GM19452 (cell line): Measurements from ENCODE around the gene NELL1.

Experiments used
- ATAC-seq: cut with Tn5 transposase; IDR thresholded peaks from one replicate; pipeline ENCODE4 v1.9.1; 2021; ENCODE audit not compliant: unreplicated experiment

The NELL1 gene

DNA sequence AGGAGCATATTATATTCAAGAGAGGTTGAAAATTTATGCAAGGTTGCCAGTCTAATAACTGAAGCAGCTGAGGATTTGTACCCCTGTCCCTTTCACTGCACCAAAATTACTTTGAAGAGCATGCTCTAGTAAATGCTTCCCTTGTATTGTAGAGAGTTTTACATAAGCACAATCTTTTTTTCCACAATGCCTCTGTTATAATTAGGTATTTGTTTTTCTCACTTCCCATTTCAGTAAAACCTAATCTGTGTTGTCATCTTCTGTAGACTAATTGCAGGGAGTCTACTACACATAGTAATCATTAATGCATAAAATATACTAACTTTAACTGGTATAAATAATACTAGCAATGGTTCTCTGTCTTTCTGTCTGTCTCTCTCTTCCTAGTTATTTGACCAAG, 805.1 kb downstream of the NELL1 start:
- no peak for ATAC-seq

DNA sequence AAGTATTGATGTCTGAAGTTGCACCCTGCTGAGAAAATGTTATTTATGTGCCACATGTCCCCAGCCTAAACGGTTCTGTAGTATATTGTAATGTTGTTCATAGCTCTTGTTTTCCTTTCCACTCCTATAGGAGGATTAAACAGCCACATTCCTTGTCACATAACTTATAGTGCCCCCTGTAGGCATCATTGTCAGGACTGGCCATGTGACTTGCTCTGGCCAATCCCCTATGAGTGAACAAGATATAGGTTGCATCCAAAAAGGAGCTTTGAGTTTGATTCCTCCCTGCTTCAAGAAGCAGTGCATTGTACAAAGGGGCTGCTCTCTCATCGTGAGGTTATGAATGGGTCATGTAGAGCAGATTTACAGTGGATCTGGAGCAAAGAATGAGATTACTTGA, 805.9 kb downstream of the NELL1 start:
- ATAC-seq: no peak

DNA sequence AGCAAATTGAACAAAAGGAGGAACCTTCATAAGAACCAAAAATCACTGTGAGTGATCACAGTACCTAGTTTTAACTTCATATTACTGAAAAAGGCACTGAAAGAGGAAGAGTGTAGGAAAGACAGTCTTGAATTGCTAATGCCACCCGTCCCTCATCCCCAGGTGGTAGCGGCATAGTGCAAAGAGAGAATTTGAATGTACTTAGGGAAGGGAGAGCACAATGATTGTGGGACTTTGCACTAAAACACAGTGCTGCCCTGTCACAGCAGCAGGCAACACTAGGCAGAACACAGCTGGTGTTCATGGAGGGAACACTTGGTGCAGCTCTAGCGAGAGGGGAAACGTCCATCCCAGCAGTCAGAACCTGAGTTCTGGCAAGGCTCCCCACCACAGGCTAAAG, 807.2 kb downstream of the NELL1 start:
- no peak for ATAC-seq

DNA sequence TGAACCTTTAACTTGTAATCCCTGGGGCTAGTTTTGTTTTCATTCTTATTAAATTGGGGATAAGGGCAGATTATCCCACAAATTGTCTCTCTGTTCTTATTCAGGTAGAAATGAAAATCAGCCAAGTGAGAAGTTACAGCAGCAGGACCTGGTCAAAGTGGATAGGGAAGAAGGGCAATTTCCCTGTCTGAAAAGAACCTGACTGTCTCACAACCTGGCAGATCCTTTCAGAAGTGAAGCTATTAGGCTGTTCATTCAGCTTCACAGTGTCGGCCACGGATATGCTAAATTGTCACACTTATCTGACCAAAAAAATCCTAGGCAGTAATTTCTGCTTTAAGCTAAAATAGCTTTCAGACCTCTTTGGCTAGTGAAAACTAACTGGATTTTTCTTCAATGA, 810.9 kb downstream of the NELL1 start:
- no peak for ATAC-seq

DNA sequence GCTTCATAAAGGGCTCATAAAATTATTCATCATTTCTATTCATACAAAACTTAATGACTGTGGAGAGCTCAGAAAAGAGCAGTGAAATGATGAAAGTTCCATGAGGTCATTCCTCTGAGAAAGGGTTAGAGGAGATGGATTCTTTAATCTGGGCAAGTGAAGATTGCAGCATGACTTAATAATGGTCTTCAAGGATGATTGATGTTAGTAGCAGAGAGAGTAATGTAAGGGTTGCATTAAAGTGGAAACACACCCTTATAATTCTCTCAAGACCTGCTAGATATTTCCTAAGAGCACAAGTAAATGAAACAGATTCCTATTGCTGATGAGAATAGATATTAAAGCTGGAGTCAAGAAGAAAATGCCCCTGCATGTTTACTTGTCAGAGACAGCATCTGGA, 811.9 kb downstream of the NELL1 start:
- no peak for ATAC-seq

DNA sequence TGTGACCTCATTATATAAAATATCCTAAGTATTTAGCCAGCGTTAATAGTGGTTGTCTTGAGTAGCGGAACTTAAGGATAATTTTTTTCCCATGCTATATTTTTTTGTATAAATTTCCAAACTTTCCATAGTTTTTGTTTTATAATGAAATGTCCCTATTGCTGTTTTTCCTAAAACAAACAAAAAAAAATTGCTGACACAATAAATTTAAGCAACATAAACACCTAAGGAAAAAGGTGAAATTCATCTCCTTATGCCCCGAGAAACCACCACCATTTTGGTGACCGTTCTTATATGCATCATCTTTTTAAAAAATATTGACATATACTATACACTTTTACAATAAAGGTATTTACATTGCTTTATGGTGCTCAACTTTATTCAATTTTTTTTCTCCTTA, 814.7 kb downstream of the NELL1 start:
- no peak for ATAC-seq

DNA sequence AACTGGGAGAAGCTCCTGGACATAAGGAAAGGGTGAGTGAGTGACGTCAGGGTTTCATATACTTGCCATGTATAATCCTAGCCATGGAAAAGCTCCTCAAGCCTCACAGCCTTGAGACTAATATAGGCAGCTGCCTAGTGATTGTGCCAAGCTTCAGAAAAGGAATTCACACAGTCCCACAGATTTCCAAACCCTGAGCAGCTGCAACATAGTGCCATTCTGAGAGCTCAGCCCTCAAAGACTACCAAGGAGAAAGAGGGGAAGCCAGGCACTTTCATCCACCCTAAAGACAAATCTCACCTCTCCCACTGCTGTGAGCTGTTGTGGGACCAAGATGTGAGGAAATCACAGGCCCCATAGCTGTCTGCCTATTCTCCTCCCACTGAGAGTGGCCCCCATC, 815.6 kb downstream of the NELL1 start:
- no peak for ATAC-seq

DNA sequence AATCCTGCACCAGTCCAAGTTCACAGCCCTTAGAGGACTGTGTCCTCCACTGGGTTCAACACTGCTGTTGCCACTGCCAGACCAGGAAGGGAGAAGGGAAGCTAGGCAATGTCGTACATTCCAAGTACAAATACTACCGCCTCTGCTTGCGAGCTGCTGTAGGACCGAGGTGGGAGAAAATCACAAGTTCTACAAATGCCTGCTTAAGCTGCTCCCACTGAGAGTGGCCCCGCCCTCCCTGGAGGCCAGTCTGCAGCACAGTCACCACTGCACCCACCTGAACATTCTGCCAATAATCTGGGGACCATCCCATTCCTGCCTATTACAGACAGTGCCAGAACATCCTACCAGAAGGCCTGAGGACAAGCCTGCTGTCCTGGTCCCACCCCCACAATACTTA, 816.0 kb downstream of the NELL1 start:
- no peak for ATAC-seq

DNA sequence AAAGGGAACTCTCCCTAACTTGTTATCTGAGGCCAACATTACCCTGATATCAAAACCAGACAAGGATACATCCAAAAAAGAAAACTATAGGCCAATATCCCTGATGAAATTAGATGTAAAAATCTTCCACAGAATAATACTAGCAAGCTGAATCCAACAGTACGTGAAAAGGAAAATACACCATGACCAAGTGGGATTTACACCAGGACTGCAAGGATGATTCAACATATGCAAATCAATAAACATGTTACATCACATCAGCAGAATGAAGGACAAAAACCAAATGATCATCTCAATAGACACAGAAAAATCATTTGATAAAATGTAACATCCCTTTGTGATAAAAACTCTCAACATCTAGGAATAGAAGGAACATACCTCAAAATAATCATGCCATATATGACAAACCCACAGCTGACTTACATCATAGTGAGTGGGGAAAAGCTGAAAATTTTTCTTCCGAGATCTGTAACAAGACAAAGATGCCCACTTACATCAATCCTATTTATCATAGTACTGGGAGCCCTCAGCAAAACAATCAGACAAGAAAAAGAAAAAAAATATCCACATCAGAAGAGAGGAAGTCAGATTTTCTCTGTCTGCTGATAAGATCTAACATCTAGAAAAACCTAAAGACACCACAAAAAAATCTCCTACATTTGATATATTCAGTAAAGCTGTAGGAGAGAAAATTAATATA, 820.2 kb downstream of the NELL1 start:
- no peak for ATAC-seq

DNA sequence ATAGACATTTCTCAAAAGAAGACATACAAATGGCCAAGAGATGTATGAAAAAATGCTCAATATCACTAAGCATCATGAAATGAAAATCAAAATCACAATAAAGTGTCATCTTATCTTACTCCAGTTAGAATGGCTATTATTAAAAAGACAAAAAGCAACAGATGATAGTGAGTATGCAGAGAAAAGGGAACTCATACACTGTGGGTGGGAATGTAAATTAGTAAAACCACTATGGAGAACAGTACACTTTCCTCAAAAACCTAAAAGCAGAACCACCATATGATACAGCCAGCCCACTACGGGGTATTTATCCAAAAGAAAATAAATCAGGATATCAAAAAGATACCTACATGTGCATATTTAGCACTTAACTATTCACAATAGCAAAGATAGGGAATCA, 823.5 kb downstream of the NELL1 start:
- no peak for ATAC-seq

DNA sequence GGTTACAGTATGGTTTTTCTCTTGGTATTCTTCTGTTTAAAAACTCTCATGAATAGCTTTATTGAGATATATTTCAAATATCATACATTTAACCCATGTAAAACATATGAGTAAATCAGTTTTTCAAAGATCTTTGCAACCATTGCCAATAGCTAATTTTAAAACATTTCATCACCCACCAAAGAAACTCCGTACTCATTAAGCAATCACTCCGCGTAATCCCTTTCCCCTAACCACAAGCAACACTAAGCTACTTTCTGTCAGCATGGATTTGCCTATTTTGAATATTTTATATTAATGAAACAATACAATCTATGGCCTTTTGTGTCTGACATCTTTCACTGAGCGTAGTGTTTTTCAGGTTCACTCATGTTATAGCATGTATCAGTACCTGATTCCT, 825.6 kb downstream of the NELL1 start:
- ATAC-seq: no peak

DNA sequence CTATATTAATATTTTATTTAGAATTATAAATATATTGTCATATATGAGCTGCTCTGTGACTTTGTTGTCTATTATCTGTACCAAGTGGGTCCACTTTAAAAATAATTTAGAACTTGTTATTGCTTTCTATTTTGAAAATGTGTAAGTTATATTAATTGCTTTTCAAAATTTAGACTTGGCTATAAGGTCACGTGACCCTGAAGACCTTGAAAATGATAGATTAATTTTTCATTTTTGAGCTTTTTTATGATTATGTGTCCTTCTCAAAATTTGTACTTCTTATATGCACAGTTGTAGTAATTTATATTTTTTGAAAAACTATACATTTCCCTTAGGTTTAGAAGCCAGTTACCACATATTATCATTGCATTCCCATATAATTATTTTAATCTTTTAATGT, 826.5 kb downstream of the NELL1 start:
- ATAC-seq: no peak

DNA sequence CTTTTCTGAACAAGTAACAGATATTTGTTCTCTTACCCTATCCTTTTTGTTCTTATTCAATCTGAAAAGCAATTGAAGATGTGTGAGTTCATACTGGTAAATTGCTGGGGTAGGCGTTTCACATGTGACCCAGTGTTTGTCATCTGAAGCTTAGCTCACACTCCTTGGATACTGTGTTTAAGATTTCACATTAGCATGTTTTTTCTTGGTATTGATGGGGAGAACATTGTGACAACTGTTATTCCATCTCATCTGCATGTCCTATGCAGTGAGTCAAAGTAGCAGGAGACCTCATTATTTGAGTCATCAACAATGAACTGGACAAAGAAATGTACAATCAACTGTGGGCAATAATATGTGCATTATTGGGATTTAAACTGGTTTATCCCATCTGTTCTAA, 831.9 kb downstream of the NELL1 start:
- no peak for ATAC-seq

DNA sequence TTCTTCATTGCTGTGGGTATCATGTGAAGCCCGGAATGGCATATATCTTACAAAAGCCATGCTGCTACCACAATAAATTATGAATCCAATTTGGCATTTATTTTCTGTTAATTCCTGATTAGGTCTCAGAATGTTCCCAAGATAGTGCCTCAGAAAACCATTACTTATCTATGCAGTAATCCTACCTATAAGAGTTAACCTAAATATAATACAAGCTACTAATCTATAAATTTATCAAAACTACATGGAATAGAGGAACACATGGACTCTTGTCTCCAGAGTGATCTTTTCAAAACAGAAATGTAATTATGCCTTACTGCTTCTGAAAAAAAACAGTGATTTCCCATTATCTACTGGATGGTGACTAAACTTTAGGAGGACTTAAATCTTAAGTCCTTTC, 835.7 kb downstream of the NELL1 start:
- no peak for ATAC-seq

DNA sequence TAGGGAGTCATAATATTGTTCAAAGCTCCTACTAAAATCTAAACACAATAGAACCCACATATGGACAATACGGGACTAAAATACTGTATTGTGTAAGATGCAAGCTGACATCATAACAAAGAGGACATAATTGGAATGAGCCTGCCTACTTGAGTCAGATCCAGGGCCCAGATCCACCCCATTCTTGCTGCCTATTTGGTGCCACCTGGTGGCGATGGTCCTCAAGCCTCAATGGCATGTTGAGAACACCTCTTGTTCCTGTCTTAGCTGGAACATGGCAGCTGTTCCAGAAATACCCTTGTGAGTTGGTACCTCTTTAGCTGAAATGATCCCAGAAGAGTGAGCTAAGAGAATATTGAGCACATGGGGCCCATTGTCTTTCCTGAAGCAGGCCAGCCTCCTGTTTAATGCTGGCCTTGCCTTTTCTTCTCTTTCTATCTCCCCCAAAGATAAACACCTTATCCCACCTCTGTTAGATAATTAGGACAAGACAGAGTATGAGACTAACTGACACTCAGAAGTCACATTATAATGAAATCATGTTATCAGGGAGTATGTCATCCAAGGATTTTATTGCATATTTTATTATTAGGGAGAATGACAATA, 842.6 kb downstream of the NELL1 start:
- ATAC-seq: no peak

DNA sequence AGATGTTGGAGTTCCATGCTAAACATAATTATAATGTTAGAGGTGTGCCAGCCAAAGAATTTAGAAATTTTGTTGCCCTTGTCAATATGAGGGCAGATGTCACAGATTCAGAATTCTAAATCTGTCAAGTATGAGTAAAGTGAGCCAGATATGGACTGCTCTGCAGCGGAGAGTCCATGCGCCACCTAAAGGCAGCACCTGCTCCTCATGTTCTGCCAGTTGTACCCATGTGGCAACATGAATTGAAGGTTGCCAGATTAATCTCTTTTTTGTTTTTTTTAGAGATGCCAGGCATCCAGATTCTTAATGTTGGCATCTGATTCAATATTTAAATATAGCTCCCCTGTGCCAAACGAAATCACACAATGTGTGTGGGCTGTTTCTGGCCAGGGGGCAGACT, 844.9 kb downstream of the NELL1 start:
- no peak for ATAC-seq

DNA sequence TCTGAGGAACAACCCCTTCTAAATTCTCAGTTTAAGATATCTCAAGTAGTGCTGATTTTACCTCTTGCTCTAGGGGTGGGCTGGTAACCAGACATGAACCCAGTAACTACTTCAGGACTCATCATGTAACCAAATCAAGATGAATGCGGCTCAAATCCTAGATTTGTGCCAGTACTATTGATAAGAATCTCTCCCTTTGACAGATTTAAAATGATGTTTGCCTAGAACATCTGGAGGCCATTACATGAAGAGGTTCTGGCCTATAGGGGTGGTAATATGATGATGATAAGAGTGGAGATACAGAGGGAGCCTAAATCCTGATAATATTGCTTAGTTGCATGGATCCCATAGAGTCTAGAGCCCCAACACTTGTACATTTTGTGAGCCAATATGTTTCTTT, 850.9 kb downstream of the NELL1 start:
- ATAC-seq: no peak

DNA sequence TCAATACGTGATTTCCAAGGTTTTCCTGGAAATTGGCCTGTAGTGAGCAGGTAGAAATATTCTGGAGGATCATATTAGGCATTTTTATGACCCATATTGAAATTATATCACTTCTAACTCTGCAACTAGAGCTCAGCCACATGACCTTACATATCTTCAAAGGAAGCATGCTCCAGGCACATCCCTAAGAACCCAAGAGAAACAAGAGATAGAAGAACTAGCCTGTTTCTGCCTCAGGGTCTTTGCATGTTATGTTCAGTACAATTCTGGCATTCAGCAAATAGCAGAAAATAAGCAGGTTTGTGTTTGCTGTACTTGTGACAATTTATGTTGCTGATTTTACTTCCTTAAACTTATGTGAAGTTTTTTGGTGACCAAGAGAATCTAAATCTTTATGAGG, 859.8 kb downstream of the NELL1 start:
- no peak for ATAC-seq

DNA sequence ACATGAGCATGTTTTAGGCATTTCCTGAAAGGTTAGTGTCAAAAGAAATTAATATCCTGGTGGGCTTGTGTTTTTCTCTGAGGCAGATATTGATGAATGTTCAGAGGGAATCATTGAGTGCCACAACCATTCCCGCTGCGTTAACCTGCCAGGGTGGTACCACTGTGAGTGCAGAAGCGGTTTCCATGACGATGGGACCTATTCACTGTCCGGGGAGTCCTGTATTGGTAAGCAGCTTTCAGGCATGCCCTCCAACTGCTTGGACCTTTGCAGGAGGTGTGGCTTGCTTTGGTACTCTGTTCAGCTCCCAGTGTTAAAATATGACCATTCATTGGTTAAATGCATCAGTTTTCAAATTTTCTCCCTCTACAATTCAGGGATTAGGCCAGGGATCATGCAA, 864.9 kb downstream of the NELL1 start:
- no peak for ATAC-seq

DNA sequence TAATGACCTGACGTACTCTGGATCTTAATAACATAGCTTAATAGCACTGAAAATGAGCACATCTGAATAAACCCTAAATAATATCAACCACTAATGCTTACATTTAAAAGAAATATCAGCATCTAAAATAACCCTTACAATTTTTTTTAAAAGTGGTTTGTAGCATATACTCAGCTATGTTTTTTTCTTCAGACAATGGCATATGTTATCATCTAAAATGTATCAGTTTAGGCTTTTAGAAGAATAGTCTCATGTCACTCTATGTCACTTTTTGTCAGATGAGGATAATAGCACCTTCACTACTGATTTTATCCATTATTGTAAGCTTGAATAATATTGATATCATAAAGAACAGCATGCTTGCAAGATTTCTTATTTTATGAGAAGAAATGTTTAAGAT, 868.6 kb downstream of the NELL1 start:
- no peak for ATAC-seq

DNA sequence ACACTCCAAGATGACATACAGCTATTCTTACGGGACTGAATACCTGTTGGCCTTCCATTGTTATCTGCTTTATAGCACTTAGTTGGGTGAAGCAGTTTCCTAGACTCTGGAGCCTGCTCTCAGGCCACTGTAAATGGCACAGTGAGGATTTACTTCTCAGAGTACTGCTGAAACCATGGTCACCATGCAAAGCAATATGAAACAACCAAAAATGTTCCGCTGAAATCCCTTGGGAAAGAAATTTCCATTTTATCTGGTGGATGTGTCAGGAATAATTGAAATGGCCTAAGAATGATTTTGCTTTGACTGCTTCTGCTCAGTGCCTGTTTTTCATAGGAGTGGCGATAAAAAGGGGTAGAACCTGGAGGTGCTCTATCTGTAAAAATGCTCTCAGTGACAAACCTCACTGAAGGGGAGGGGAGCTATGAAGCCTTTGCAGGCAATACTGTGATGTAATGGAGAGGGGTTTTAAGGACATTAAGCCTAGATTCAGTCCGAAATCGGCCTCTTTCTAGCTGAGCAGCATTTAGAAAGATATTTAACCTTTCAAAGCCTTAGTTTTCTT, 871.9 kb downstream of the NELL1 start:
- no peak for ATAC-seq

DNA sequence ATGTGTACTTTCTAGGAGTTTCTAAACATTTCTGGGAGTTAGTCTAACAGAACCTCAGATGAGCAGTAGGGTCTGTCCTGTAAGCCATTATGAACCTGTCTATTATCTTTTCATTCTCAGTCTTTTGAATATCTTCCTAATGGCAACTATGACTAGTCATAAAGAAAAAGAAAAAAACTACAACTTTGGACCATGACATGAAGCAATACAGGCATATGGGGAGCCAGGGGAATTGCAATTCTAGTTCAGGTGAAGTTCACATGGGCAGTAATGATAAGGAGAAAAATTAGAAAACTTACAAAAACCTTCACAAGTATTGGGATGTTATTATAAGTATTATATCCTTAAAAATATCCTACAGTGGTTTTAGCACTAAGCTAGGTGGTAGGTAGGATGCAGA, 874.5 kb downstream of the NELL1 start:
- ATAC-seq: no peak

DNA sequence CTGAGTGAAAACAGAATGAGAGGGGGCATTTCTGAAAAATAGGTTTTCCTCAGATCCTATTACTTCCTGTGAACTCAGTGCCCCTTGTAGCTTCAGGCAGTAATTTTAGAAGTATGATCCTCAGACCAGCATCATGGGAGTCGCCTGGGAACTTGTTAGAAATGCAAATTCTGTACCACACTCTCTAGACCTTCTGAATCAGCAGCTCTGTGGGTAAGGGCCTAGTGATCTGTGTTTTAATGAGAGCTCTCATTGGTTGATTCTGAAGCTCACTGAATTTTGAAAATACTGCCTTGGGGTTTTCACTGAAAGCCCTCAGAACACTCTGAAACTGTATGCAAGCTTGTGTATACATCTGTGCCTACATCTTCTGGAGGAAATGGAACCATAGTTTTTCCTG, 876.3 kb downstream of the NELL1 start:
- ATAC-seq: no peak
